NCI-H1417 (cell line): ENCODE results near the gene ETHE1.
A peak's percentile ranks its signal among the peaks of the same experiment; 100 is the strongest.
"Not testable (repeated sequence)": the region's sequence is repeated elsewhere in the genome, so short reads cannot be mapped to it uniquely, and the experiment has no call there.

Source experiments
- DNase-seq, 3 experiments: peaks; one replicate each; lab custom pipeline; 2025; lab: John Stamatoyannopoulos, UW

ETHE1 gene

DNA sequence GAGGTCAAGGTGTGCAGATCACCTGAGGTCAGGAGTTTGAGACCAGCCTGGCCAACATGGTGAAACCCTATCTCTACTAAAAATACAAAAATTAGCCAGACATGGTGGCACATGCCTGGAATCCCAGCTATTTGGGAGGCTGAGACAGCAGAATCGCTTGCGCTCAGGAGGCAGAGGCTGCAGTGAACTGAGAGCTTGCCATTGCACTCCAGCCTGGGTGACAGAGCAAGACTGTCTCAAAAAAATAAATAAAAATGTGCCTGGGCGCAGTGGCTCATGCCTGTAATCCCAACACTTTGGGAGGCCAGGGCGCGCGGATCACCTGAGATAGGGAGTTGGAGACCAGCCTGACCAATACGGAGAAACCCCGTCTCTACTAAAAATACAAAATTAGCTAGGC lies 3.3 kb downstream of the ETHE1 start:
- not testable (repeated sequence) for DNase-seq

DNA sequence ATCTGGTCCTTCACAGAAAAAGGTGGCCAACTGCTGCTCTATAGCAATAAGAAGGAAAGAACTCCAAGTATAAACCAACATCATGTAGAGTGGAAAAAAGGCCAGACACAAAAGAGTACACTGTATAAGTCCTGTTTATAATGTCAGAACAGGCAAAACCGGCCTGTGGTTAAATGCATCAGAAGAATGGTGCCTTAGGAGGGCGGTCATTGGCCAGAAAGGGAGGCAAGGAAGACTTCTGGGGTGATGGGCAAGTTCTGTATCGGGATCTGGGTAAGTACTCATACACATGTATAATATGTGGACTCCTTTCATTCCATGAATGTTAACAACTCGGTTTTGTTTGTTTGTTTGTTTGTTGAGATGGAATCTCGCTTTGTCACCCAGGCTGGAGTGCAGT lies 4.1 kb downstream of the ETHE1 start:
- no peak for DNase-seq

DNA sequence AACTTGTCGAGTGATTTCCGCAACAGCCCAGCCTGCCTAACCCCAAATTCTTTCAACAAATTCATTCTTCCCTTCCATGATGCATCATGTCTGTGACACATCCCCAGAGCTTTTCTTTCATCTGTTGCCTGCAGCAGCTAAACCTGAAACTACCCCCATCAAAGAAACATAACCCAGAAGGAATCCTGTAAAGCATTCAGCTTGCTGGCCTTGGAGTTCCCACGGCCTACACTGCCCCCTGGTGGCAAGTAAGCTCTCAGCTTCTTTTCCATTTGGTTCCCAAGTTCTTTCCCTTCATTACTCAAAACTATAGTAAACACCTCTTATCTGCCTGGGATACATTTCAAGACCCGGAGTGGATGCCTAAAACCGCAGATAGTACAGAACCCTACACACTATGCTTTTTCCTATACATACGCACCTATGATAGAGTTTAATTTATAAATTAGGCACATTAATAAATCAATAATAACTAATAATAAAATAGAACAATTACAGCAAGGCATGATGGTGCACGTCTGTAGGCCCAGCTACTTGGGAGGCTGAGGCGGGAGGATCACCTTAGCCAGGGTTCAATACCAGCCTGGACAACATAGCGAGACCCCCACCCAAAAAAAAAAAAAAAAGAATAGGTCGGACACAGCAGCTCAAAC lies 7.4 kb downstream of the ETHE1 start:
- DNase-seq, result peak; percentile 51 to 86 (median 86)

DNA sequence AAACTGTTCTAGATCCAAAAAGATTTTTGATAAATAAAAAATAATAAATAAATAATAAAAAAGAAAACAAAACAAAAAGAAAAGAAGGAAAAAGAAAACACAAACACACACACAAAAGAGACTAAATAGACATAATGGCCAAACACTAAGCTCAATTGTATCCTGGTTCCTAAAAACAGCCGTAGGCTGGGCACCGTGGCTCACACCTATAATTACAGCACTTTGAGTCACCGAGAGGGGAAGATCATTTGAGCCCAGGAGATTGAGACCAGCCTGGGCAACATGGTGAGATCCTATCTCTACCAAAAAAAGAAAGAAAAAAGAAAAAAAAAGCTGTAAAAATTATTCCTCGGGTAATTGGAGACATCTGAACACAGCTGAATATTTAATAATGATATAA lies 8.9 kb downstream of the ETHE1 start:
- DNase-seq, result peak in 2 of 3 experiments; percentile 18 to 68

DNA sequence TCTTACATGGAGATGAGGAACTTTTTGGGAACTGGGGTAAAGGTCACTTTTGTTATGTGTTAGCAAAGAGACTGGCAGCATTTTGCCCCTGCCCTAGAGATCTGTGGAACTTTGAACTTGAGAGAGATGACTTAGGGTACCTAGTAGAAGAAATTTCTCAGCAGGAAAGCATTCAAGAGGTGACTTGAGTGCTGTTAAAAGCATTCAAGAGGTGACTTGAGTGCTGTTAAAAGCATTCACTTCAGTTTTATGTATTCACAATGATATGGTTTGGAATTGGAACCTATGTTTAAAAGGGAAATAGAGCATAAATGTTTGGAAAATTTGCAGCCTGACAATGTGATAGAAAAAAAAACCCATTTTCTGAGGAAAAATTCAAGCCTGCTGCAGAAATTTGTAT lies 14.6 kb downstream of the ETHE1 start:
- peak in 2 of 3 experiments; percentile 16 to 35 for DNase-seq

DNA sequence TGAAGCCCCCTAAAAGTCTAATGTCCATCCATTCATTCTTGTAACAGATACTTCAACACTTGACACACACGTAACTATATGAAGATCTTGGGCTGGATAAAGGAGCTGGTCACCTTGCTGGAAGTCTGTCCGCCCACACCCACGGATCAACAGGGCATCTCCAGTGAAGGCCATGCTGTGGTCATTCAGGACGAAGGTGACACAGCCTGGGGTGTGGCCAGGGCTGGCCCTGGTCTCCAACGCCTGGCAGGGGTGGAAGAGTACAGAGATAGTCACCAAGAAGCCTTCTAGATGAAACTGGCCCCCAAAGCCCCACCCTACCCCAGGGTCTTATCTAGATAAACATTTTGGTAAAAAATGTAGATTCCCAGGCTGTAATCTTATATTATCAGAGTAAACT lies 15.7 kb downstream of the ETHE1 start:
- no peak for DNase-seq

DNA sequence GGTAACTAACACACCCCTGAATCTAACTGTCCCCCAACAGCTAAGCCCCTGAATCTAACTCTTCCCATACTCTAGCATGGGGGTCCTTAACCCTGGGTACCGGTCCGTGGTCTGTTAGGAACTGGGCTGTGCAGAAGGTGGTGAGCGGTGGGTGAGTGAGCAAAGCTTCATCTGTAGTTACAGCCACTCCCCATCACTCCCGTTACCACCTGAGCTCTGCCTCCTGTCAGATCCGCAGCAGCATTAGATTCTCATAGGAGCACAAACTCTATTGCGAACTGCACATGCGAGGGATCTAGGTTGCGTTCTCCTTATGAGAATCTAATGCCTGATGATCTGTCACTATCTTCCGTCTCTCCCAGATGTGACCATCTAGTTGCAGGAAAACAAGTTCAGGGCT lies 16.3 kb downstream of the ETHE1 start:
- no peak for DNase-seq

DNA sequence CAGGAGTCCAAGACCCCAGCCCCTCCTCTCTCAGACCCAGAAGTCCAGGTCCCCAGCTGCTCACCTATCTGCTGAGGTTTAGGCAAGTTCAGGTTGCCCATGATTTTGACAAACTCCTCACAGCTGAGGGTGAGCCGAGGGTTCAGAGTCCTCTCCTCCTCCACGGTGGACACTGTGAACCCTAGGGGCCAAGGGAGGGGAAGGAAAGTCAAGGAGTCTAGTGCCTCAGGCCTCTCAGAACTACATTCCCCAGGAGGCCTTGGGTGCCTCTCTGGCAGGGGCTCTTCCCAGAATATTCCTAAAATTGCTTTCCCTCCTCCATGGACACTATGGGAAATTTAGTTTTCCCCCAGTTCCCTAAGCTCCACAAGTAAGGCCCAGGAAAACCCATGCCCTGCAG lies 19.1 kb downstream of the ETHE1 start:
- DNase-seq, result no peak

DNA sequence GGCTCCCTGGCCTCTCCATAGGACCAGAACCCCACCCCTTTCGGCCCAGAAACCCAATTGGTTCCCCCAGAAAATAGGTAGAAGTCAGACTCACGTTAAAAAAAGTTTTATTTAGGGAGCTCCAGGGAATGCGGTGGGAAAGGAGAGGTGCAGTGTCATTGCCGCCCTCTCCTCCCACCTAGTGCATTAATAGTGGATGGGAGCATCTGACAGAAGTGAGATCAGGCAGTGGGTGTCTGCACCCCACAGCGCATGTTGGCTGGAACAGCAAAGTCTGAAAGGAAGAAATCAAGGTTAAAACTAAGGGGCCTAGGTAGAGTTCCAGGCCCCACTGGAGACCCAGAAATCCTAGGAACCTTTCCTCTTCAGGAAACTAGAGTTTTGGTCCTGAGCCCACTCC lies 20.4 kb downstream of the ETHE1 start:
- DNase-seq, result no peak

DNA sequence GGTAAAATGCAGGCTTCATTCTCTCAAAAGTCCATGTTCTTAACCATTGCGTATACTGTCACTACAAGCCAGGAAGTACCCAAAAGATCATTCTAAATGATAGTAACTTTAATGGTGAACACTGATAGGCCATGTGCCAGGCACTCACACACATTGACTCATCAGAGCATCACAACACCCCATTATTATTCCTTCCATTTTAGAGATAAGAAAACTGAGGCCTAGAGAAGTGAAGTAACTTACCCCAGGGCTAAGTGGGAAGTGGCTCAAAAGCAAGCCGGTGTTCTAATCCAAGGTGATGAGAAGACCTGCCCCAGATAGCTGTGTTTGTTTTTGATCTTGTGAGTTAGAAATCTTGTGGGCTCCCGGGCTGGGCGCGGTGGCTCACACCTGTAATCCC lies 21.1 kb downstream of the ETHE1 start:
- no peak for DNase-seq

DNA sequence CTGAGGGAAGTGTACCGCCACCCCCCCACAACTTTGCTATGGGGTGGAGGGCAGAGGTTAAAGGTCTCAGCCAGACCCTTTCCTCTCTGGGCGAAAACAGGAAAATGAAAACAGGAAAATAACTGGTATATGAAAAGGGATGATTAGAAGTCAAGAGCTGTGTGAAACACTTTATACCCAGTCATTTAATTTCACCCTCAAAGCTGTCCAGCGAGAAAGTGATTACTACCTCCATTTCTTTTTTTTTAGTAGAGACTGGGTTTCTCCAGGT lies 21.9 kb downstream of the ETHE1 start:
- DNase-seq, result no peak

DNA sequence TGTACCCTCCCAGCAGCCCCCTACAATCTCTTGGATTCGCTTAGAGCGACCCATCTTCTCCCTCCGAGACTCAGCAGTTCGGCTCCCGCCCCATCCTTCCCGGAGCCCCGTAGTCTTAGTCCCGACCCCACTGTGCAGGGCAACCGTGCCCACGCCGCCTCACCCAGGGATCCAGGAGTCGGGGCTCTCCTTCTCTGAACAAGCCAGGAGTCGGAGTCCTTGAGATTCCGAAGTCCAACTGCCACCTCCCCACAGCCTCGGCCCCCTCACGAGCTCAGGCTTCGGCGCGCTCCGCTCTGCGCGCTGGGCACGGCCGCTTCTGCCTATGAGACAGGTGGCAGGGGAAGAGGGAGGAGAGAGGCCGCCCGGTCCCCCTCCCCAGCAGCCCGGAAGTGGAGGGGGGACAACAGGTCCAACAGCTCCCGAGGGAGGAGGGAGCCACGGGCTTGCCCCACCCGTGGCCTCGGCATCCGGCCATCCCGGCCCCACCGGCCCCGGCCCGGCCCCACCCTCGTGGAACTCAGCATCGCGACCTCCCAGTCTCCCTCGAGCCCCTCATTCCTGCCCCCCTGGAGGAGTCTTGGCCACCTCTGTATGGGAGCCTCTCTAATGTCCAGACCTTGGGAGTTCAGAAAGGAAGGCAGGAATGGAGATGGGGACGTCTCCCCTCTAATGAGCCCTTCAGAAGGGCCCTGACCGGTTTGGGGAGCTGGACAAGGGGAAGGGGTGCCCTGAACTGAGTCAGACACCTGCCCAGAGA lies 22.4 kb downstream of the ETHE1 start, which contains the start of gene PHLDB3:
TSS of gene PHLDB3 (minus strand) at position 321 of the 760 bp plus-strand sequence. CDS start 628 bp downstream, outside the sequence.
- peak in 2 of 3 experiments; percentile 56 to 70 for DNase-seq

DNA sequence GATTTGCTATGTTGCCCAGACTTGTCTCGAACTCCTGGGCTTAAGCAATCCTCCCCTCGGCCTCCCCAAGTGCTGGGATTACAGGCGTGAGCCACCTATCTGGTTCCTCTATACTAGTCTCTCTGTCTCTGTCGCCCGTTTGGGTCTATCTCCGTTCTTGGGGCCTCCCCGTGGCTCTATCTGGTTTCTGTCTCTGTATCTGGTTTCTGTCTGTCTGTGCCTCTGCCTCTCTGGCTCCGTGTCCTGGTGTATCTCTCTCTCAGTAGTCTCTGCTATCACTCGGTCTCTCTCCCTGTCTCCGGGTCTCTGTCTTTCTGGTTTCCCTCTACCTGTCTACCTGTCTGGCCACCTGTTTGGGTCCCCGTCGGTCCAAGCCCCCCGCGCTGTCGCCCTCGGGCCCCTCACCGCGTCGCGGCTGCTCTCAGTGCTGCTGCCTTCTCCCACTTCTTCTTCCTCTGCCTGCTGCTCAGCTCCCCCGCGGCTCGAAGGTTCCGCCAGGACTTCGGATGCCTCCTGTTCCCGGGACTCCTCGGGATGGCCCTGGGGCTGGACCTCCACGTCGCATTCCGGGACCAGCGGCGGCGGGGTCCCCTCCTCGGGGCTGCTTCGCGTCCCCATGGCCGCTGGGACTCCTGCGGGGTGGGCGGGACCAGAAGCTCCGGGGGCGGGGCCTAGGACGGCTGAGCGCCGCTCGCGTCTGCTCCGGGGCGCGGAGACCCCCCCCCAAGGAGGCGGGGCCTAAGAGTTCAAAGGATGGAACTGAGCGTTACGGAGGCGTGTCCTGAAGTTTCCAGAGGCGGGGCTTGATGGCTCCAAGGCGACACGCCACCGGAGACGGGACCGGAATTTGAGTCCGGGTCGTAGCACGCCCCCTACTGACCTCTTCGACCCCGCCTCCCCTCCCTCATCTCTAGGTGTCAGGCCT lies 23.2 kb downstream of the ETHE1 start:
- peak; percentile 20 to 92 (median 88) for DNase-seq

DNA sequence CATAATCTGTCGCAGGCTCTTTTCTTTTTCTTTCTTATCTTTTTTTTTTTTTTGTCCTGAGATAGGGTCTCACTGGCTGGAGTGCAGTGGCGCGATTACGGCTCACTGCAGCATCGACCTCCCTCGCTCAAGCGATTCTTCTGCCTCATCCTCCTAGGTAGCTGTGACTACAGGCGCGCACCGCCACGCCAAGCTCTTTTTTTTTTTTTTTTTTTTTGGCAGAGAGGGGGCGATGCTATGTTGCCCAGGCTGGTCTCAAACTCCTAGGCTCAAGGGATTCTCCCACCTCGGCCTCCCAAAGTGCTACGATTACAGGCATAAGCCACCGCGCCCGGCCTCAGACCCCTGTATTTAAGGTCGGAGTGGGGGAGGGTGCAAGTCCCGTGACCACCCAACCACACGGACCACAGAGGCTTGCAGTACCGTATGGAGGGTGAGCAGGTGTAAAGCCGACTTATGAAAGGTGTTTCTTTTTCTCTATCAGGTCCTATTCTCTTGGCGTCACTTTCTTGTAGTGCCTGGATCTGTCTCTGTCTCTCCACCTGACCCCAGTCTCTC lies 24.5 kb downstream of the ETHE1 start:
- DNase-seq, result no peak

DNA sequence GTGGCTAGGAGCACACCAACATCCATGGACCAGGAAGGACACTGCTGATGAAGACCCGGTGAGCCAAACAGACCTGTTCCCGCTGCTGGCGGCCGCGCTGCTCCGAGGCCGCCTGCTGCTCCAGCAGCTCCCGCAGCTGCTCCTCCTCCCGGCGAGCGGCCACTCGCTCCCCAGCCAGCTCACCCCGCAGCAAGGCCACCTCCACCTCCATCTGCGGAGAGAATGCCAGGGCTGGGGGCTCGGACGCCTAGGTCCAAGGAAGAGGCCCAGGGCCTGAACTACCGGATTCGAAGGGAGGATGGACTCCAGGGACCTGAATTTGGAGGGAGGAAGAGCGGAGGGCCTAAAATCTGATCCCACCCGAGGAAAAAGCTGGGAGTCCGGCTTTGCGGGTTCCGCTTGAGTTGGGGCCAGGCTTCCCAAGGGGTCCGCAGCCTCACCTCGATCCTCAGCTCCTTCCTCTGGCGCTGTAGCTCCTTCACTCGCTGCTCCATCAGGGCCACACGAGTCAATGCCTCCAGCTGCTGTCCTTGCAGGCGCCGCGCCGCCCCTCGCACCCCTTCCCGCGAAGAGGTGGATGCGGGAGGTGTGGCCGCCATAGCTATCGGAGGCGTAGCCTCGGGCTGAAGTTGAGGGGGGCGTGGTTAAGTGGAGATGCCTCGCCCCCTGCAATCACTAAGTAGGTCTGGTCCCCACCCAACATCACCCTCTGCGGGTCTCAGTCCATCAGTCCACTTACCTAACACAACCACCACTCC lies 25.2 kb downstream of the ETHE1 start:
- no peak for DNase-seq

DNA sequence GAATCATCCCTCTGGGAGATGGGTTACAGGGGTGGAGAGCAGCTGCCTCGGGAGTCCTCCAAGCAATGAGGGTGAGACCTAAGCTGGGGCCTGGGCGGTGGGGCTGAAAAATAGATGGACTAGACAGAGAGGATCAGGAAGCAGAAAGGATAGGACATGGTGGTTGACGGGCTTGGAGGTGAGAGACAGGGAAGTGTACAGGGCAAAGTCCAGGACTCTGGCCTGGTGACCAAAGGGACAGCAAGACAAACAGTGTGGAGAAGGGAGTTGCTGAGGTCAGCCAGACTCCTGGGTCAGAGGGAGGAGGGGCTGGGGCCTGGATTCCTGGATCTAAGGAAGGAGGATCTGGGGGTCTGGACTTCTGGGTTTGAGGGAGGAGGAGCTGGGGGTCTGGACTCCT lies 28.0 kb downstream of the ETHE1 start:
- DNase-seq, result no peak

DNA sequence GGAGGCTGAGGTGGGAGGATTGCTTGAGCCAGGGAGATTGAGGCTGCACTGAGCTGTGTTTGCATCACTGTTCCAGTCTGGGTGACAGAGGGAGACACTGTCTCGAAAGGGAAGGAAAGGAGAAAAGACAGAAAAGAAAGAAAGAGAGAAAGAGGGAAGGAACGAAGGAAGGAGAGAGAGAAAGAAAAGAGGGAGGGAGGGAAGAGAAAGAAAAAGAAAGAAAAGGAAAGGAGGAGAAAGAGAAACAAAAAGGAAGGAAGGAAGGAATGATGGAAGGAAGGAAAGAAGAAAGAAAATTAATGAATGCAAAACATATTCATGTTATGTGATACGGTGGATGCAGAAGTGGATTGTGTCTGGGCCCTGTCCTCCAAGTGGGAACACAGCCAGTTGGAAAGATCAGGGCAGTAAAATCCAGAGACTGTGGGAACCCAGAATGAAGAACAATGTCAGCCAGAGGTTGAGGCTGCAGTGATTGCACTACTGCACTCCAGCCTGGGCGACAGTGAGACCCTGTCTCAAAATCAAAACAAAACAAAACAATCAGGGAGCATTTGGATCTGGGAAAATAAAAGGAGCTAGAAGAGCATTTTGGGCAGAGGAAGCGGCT lies 28.7 kb downstream of the ETHE1 start:
- no peak for DNase-seq

DNA sequence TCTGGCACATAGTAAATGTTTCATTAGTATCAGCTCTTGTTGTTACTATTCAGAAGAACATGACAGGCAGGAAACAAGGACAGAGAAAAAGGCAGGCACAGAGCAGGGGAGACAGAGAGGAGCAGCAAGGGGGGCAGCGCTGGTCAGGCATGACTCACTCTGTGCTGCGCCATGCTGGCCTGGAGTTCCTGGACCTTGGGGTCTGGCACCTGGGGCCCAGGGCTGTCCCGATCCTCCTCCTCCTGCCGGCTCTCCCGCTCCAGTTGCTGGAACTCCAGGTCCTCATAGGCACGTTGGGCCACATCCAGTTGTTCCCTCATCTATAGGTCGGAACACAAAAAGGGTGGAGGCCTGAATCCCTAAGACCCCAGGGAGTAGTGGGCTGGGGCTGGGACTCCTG lies 30.0 kb downstream of the ETHE1 start:
- DNase-seq, result no peak

DNA sequence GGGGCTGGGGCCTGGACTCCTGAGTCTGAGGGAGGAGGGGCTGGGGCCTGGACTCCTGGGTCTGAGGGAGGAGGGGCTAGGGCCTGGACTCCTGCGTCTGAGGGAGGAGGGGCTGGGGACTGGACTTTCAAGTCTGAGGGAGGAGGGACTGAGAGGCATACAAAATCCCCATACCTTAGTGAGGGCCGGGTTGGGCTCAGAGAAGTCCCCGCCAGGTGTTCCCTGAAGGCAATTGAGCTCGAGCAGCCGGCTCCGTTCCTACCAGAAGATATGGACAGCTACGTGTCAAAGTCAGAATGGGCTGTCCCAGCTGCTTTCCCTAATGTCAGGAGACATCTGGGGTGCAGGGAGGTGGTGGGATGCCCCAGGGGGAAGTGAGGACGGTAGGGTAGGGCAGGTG lies 31.9 kb downstream of the ETHE1 start:
- no peak for DNase-seq

DNA sequence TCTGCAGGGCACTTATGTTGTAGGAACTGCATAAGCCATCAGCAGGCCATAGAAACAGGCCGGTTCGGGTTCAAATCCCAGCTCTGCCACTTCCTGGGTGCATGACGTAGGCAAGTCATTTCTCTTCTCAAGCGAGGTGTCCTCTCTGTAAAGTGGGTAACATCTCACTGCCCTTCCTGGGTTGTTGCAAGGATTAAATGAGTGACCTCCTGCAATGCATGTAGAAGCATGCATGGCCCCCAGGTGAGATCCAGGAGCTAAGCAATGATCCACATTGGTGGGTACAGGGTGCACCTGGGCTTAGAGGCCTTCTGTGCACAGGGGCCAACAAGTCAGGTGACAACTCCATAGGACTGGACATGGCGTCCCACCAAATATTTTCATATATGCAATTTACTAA lies 36.2 kb downstream of the ETHE1 start:
- no peak for DNase-seq

DNA sequence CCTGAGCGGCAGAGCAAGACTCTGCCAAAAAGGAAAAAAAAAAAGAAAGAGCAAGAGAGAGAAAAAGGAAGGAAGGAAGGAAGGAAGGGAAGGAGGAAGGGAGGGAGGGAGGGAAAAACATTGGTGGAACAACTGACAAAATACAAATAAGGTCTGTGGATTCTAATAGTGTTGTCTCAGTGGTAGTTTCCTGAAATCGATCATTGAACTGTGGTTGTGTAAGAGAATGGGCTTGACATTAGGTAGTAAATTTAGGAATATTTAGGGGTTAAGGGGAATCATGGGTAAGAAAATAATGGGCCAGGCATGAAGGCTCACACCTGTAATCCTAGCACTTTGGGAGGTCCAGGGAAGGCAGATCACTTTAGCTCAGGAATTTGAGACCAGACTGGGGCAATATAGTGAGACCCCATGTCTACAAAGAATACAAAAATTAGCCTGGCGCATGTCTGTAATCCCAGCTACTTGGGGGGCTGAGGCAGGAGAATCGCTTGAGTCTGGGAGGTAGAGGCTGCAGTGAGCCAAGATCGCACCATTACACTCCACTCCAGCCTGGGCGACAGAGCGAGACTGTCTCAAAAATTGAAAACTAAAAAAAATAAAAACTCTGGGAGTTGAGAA lies 36.9 kb downstream of the ETHE1 start:
- DNase-seq, result no peak
